Karpas-422 (cell line): Measurements from ENCODE around the gene CTIF. TPM values are rescaled to one million over a fixed set of nuclear protein-coding genes. Genes with fewer than 3 reads are reported as not detected.

ENCODE experiments used
- DNase-seq: peaks from one replicate; pipeline ENCODE4 v3.0.0-alpha.2; 2015
- H2AFZ ChIP-seq: fragments of 200-600 bp; sonication (generic); 2 replicates; pipeline ENCODE4 v1.6.1; 2014; ENCODE audit warnings: antibody characterized with exemption, low read length, mixed read lengths
- H3K27ac ChIP-seq: fragments of 200-600 bp; sonication (generic); 2 replicates; pipeline ENCODE4 v1.5.1; 2014; ENCODE audit warnings: mild to moderate bottlenecking, low read length, moderate library complexity
- H3K27me3 ChIP-seq: fragments of 200-600 bp; sonication (generic); 2 replicates; pipeline ENCODE4 v1.6.1; 2014; ENCODE audit warnings: low read length, mixed read lengths
- H3K36me3 ChIP-seq: fragments of 200-600 bp; sonication (generic); 2 replicates; pipeline ENCODE4 v1.6.1; 2014; ENCODE audit warnings: low read length, mixed read lengths; ENCODE audit not compliant: insufficient read depth
- H3K4me1 ChIP-seq: fragments of 200-600 bp; sonication (generic); 2 replicates; pipeline ENCODE4 v1.6.1; 2014; ENCODE audit warnings: mild to moderate bottlenecking, low read length, mixed read lengths
- H3K4me2 ChIP-seq: fragments of 200-600 bp; sonication (generic); 2 replicates; pipeline ENCODE4 v1.6.1; 2014; ENCODE audit warnings: low read length, low read depth, mild to moderate bottlenecking; ENCODE audit not compliant: poor library complexity, severe bottlenecking
- H3K4me3 ChIP-seq: fragments of 200-600 bp; sonication (generic); 2 replicates; pipeline ENCODE4 v1.5.1; 2014; ENCODE audit warnings: mild to moderate bottlenecking, antibody characterized with exemption, low read length, mixed read lengths
- H3K79me2 ChIP-seq: fragments of 200-600 bp; sonication (generic); 2 replicates; pipeline ENCODE4 v1.6.1; 2014; ENCODE audit warnings: mild to moderate bottlenecking, low read length, mixed read lengths
- H3K9ac ChIP-seq: fragments of 200-600 bp; sonication (generic); 2 replicates; pipeline ENCODE4 v1.6.0; 2014; ENCODE audit warnings: low read length
- H3K9me2 ChIP-seq: fragments of 200-600 bp; sonication (generic), shearing (Covaris generic); replicated peaks from 2 replicates; pipeline ENCODE4 v1.6.0; 2014; ENCODE audit warnings: mild to moderate bottlenecking, low read length, moderate library complexity; ENCODE audit not compliant: insufficient read depth
- H3K9me3 ChIP-seq: fragments of 300-700, 200-600 bp; sonication (generic); 2 replicates; pipeline ENCODE4 v1.6.1; 2014; ENCODE audit warnings: low read length, mixed read lengths
- H4K20me1 ChIP-seq: fragments of 200-600 bp; sonication (generic); 2 replicates; pipeline ENCODE4 v1.6.1; 2014; ENCODE audit warnings: mild to moderate bottlenecking, antibody characterized with exemption, low read length, low read depth; ENCODE audit not compliant: insufficient read depth
- total RNA-seq: library from RNA; depleted of rRNA; stranded (reverse); fragments of >200 nt; shearing (Covaris generic); gene quantifications from 2 replicates; pipeline ENCODE4 v1.2.3, GENCODE V29; 2014; ENCODE audit warnings: low replicate concordance

The CTIF gene
- total RNA-seq, 1 experiment from 2014 or later = 0.60 TPM

DNA sequence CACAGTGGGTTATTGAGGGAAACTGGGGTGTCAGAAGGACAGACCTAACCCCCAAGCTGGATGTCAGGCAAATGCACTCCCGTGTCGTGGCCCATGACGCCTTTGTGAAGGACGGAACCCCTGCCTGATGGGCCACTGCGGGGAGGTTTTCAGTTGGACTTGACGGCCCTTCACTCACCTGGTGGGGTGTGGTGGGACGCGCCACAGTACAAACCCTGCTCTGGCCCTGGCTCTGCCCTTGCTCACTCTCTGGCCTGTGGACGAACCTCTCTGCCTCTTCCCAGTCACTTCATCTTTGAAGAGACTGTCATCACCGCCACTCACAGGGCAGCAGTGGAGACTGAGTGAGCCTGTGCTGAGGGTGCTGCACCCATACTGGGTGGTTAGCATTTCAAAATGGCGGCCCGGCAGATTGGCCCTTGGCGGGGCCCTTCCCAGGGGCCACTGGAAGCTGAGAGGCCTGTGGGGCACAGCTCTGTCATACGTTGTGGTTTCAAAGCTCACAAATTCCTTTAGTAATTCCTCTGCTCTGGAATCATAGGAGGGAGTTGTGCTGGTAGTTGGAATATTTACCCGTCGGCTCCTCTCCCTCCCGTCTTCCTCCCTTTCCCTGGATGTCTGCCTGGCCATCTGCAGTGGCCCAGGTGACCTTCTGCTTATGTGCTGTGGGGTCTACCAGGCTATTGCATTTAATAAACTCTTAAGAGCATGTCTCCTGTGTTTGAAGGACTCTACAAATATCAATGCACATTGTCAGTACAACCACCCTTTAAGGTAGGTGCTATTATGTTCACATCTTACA, 200.6 kb downstream of the CTIF start:
- H3K9me3 ChIP-seq = no peaks in the 10 kb centered on the region
- H3K79me2 ChIP-seq = no peaks in the 10 kb centered on the region
- no peak overlapping the region for H3K9ac ChIP-seq
- H3K27ac ChIP-seq = no peak overlapping the region
- H3K27me3 ChIP-seq = no peaks in the 10 kb centered on the region
- H4K20me1 ChIP-seq = no peaks in the 10 kb centered on the region
- no peak overlapping the region for H3K4me3 ChIP-seq
- no peak overlapping the region for H2AFZ ChIP-seq
- no peak overlapping the region for H3K4me2 ChIP-seq
- DNase-seq = no peak
- no peaks in the 10 kb centered on the region for H3K9me2 ChIP-seq
- no peaks in the 10 kb centered on the region for H3K4me1 ChIP-seq
- no peaks in the 10 kb centered on the region for H3K36me3 ChIP-seq

GRCh38 chr18:48740068-48740440, 201.2 kb downstream of the CTIF start:
- Histone ChIP-seq H2AFZ (no peak overlapping the region), H3K27me3 (no peaks in the 10 kb centered on the region), H3K4me2 (no peak overlapping the region), H3K9me2 (no peaks in the 10 kb centered on the region), H3K9me3 (no peaks in the 10 kb centered on the region), H3K36me3 (no peaks in the 10 kb centered on the region), H3K79me2 (no peaks in the 10 kb centered on the region), H3K27ac (no peak overlapping the region), H3K4me3 (no peak overlapping the region), H4K20me1 (no peaks in the 10 kb centered on the region), H3K9ac (no peak overlapping the region), H3K4me1 (no peaks in the 10 kb centered on the region)
- DNase-seq = no peak

GRCh38 chr18:48740851-48741485, 202.1 kb downstream of the CTIF start:
- Histone ChIP-seq H3K27ac (no peak overlapping the region), H3K4me2 (no peak overlapping the region), H2AFZ (no peak overlapping the region), H4K20me1 (no peaks in the 10 kb centered on the region), H3K4me1 (no peaks in the 10 kb centered on the region), H3K9ac (no peak overlapping the region), H3K9me2 (no peaks in the 10 kb centered on the region), H3K9me3 (no peaks in the 10 kb centered on the region), H3K36me3 (no peaks in the 10 kb centered on the region), H3K27me3 (no peaks in the 10 kb centered on the region), H3K79me2 (no peaks in the 10 kb centered on the region), H3K4me3 (no peak overlapping the region)
- DNase-seq = no peak

DNA sequence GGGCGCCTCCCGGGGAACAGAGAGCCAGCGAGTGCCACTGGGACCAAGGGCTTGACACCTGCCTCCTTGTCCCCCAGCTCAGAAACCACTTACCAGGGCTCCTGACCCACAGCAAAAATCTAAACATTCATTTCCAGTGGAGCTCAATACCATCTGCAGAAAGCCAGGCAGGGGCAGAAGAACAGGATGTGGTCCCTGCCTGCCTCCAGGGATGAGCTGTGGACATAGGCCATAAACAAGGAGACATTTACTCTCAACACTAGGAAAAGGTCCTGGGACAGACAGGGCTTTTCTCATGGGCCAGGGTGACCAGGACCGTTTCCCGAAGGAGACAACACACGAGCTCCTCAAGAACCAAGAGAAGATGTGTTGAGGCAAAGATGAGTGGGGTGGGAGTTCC, 203.0 kb downstream of the CTIF start:
- Histone ChIP-seq H3K4me1 (no peaks in the 10 kb centered on the region), H2AFZ (no peak overlapping the region), H3K27me3 (no peaks in the 10 kb centered on the region), H3K9me2 (no peaks in the 10 kb centered on the region), H3K4me2 (no peak overlapping the region), H3K36me3 (no peaks in the 10 kb centered on the region), H4K20me1 (no peaks in the 10 kb centered on the region), H3K79me2 (no peaks in the 10 kb centered on the region), H3K9me3 (no peaks in the 10 kb centered on the region), H3K9ac (no peak overlapping the region), H3K27ac (no peak overlapping the region), H3K4me3 (no peak overlapping the region)
- no peak for DNase-seq

DNA sequence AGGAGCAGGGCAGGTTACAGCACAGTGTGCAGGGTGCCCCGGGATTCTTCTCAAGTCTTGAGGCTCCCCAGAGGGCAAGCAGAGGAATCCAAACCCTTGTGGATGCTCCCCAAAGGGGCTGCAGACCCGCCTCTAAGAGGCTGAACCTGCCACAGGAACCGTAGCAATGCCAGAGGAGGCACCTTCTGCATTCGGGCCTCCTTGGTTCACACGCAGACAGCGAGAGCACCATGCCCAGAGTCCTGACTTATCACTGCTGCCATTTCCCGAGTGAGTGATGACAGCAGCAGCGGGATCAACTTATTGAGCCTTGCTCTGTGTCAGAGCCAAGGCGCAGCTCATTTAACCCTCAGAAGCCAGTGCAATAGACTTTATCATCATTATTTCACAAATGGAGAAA, 203.5 kb downstream of the CTIF start:
- Histone ChIP-seq H3K9ac (no peak overlapping the region), H3K4me1 (no peaks in the 10 kb centered on the region), H4K20me1 (no peaks in the 10 kb centered on the region), H3K27me3 (no peaks in the 10 kb centered on the region), H3K27ac (no peak overlapping the region), H3K4me3 (no peak overlapping the region), H3K79me2 (no peaks in the 10 kb centered on the region), H3K4me2 (no peak overlapping the region), H2AFZ (no peak overlapping the region), H3K9me2 (no peaks in the 10 kb centered on the region), H3K36me3 (no peaks in the 10 kb centered on the region), H3K9me3 (no peaks in the 10 kb centered on the region)
- DNase-seq = no peak

GRCh38 chr18:48742706-48743475, 204.1 kb downstream of the CTIF start:
- Histone ChIP-seq H3K9ac (no peak overlapping the region), H3K79me2 (no peaks in the 10 kb centered on the region), H3K27me3 (no peaks in the 10 kb centered on the region), H3K4me1 (no peaks in the 10 kb centered on the region), H3K36me3 (no peaks in the 10 kb centered on the region), H3K4me2 (no peak overlapping the region), H3K9me2 (no peaks in the 10 kb centered on the region), H2AFZ (no peak overlapping the region), H4K20me1 (no peaks in the 10 kb centered on the region), H3K27ac (no peak overlapping the region), H3K4me3 (no peak overlapping the region), H3K9me3 (no peaks in the 10 kb centered on the region)
- DNase-seq = no peak

DNA sequence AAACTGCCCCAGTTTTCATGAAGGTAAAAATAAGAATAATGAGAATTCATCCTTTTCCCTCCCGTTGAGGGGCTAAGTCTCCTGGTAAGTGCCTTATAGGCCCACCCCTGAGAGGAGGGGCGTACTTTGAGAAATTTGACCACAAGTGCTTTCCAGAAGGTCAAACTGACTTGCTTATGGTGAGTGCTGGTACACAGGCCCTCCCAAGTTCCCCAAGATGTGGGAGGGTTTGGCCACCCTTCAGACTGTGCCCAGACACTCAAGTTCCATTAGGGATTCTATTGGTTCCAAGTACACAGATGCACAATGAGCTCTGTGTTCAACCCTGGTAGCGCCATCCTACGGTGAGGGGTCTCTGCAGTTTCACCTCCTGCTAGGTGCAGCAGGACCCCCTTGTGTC, 205.1 kb downstream of the CTIF start:
- Histone ChIP-seq H3K4me1 (no peaks in the 10 kb centered on the region), H2AFZ (no peak overlapping the region), H3K4me2 (no peak overlapping the region), H3K27me3 (no peaks in the 10 kb centered on the region), H4K20me1 (no peaks in the 10 kb centered on the region), H3K9me2 (no peaks in the 10 kb centered on the region), H3K9me3 (no peaks in the 10 kb centered on the region), H3K27ac (no peak overlapping the region), H3K4me3 (no peak overlapping the region), H3K79me2 (no peaks in the 10 kb centered on the region), H3K36me3 (no peaks in the 10 kb centered on the region), H3K9ac (no peak overlapping the region)
- DNase-seq = no peak

- Histone ChIP-seq H3K4me2 (no peak overlapping the region), H3K27me3 (no peaks in the 10 kb centered on the region), H3K4me1 (no peaks in the 10 kb centered on the region), H3K79me2 (no peaks in the 10 kb centered on the region), H4K20me1 (no peaks in the 10 kb centered on the region), H3K9me3 (no peaks in the 10 kb centered on the region), H3K9ac (no peak overlapping the region), H3K27ac (no peak overlapping the region), H3K4me3 (no peak overlapping the region), H2AFZ (no peak overlapping the region), H3K36me3 (no peaks in the 10 kb centered on the region), H3K9me2 (no peaks in the 10 kb centered on the region)
- DNase-seq = no peak
Observed at GRCh38 chr18:48745293-48745692, 206.5 kb downstream of the CTIF start.
